Stimulated activated CD8-positive, alpha-beta memory T cell treated with anti-CD3 and anti-CD28 coated beads, Interleukin-4, amount 100 ng/mL, for 4 hours (primary cell): ENCODE measurements around the gene ZNF579.
"Not testable (repeated sequence)": the region's sequence is repeated elsewhere in the genome, so short reads cannot be mapped to it uniquely, and the experiment has no call there.

Experiments used
- DNase-seq, 2 donors: peaks; one replicate each; pipeline ENCODE4 v3.0.0-alpha.2; 2020; ENCODE audit warnings: low read depth in 2 of 2, low spot score in 1 of 2

The ZNF579 gene

GRCh38 chr19:55541091-55541490 lies 39.6 kb downstream of the ZNF579 start:
- DNase-seq: no peak

- DNase-seq: no peak
Measured at GRCh38 chr19:55540619-55541018, 40.0 kb downstream of the ZNF579 start.

- DNase-seq: no peak
Measured at GRCh38 chr19:55539090-55539984, 41.3 kb downstream of the ZNF579 start.

DNA sequence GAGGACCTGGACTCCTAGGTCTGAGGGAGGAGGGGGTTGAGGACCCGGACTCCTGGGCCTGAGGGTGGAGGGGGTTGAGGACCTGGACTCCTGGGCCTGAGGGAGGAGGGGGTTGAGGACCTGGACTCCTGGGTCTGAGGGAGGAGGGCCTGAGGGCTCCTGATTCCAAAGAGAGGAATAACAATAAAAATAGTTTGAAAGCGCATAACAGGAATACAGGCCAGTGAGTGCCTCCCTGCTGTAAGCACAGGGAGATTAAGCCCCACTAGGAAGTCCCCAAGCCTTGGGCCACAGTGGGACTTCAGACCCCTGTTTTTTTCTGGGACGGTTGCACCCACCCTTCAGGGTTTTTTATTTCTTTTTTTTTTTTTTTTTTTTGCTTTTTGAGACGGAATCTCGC lies 42.5 kb downstream of the ZNF579 start:
- no peak for DNase-seq

DNA sequence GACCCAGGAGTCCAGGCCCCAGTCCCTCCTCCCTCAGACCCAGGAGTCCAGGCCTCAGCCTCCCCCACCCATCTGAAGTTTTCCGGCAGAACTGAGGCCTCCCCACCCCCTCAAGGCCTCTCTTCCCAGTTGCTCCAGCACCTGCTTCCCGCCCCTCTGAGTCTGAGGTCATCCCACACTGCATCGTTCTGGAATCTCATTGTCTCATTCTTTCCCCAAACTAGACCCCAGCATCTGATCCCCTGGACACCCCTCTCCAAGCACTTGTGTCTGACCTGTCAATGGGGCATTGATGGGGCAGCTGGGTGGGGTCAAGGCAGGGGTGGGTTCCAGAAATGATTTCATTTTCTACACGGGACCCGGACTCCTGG lies 42.9 kb downstream of the ZNF579 start:
- DNase-seq: no peak

GRCh38 chr19:55536951-55537740 lies 43.5 kb downstream of the ZNF579 start, which contains the start of gene SBK2:
SBK2 (minus strand) TSS chr19:55537133; CDS start chr19:55536294, 839 bp downstream.
- no peak for DNase-seq

- DNase-seq: no peak
Measured at GRCh38 chr19:55536366-55536765, 44.3 kb downstream of the ZNF579 start.

GRCh38 chr19:55535965-55536350 lies 44.7 kb downstream of the ZNF579 start:
- no peak for DNase-seq

GRCh38 chr19:55535173-55535964 lies 45.3 kb downstream of the ZNF579 start:
- no peak for DNase-seq

GRCh38 chr19:55534280-55534679 lies 46.4 kb downstream of the ZNF579 start:
- DNase-seq: not testable (repeated sequence)

- no peak for DNase-seq
Measured at GRCh38 chr19:55530996-55531395, 49.7 kb downstream of the ZNF579 start.

- DNase-seq: no peak
Measured at GRCh38 chr19:55529636-55530234, 50.9 kb downstream of the ZNF579 start.

- no peak for DNase-seq
Measured at GRCh38 chr19:55528030-55528803, 52.4 kb downstream of the ZNF579 start.

DNA sequence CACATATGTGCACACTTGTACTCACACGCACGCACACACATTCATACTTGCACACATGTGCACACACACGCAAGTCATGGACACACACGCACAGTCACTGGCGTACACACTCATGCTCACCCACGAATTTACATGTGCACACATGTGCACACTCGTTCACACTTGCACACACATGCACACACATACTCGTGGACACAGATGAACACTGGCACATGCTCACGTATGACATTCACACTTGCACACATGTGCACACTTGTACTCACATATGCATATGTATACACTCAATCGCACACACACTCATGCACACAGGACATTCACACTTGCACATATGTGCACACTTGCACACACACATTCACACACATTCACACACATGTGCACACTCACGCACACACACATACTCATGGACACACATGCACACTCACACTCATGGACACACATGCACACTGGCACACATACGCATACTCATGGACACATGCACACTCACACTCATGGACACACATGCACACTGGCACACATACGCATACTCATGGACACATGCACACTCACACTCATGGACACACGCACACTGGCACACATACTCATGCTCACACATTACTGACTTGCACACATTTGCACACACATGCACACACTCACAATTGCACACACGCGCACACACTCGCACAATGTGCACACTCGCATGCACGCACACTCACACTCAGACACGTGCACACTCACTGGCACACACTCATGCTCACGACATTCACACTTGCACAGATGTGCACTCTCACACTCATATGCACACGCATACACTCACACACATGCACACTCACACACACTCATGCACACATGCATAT lies 53.2 kb downstream of the ZNF579 start:
- no peak for DNase-seq
